Stimulated activated CD8-positive, alpha-beta memory T cell treated with anti-CD3 and anti-CD28 coated beads, Interleukin-4, amount 100 ng/mL, for 1 hour (primary cell): Measurements from ENCODE around the gene NMRAL1.

Experiments
- DNase-seq, 2 donors: peaks; one replicate each; pipeline ENCODE4 v3.0.0-alpha.2; 2020; ENCODE audit warnings: low read depth in 2 of 2, low spot score in 1 of 2

NMRAL1 gene

DNA sequence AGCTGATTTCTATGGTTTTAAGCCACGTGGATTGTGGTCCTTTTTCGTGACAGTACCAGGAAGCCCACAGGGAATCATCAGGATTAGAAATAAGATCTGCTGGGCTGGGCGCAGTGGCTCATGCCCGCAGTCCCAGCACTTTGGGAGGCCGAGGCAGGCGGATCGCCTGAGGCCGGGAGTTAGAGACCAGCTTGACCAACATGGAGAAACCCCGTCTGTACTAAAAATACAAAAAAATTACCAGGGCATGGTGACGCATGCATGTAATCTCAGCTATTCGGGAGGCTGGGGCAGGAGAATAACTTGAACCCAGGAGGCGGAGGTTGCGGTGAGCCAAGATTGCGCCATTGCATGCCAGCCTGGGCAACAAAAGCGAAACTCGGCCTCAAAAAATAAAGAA, 6.5 kb downstream of the NMRAL1 start:
- DNase-seq, result no peak

DNA sequence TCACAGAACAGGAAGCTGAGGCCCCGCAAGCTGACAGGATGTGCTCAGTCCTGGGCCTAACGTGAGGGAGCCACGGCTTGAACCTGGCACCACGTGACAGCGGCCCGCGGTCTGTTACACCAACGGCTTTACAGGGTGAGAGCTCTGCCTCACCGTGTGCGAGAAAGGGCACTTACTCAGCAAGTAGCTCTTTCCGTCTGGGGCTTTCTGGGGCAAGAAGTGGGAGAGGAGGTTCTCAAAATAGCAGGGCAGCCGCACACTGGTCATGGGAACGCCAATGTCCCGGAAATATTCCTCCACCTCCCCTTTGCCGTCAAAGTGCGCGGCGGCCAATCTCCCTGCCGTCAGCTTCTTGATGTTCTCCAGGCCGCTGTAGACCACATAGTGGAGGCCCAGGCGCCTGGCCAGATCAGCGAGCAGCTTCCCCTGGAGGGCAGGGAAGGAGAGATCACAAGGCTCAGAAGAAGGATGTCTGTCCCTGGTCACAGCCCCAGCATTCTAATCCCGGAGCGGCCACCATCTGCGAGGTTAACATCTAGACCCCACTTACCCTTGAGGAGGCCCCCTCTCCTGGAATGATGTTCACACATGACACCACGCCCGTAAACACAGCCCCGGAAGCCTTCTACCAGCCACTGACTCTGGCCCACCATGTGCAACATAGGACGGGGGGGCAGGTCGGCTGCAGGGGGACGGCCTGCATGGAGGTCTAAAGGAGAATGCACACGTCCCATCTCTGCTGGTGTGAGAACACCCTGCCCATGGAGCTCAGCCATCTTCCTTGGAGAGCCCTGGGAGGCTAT, 8.2 kb downstream of the NMRAL1 start:
- peak; percentile 32 to 39 for DNase-seq

DNA sequence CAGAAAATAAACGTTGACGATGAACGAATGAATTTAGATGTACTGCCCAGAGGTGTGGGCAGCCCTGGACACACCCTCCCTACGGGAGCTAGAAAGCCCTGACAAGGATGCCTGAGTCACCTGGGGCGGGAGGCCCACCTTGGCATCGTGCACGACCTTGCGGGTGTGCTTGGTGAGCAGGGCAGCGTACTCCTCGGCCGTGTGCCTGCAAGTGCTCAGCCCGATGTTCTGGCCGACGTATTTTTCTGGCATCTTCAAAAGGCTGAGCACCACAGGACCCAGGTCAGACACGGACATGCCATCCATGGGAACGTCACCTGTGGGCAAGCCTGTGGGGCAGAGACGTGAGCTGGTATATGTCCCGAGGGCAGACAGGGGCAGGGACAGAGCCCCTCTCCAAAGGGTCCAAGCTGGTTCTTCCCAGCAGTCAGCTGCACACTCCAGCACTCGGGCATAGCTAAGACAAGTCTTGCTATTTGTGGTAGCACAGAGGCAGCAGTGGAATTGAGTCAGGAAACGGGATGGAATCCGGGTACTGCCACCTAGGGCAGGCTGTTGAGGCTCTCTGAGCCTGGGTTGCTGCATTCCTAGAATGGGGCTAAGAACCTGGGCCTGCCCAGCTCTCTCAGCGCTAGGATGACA, 10.8 kb downstream of the NMRAL1 start:
- DNase-seq, result no peak

DNA sequence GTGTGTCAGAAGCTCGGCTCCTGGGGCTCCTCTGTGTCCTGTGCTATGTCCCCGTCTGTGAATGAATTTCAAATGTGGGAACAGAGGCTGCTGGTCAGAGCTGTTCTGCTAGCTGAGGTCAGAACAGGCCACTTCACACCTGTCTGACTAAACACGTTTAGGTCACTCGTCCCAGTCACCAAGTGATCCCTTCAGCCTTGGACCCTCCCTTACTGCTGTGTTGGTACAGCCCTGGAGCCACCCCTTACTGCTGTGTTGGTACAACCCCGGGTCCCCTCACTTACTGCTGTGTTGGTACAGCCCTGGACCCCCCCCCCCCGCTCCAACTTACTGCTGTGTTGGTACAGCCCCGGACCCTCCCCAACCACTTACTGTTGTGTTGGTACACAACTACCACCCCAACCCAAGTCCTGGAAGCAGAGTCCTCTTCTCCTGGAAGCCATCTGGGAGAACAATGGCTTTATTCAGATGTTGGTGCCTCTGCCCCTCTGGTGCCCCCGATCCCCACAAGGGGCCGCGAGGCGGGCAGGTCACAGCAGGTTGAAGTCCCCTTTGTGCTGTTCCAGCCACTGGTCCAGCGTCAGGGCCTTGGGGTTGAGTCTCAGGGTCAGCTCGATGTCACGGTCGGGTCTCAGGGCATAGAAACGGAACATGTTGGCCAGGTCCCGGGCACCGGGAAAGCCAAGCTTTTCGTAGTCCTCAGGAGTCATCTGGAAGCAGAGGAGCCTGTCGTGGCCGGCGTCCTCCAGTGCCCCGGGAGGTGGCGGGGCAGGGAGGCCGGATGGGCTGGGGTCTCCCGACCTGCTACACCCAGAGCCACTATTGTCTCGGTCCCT, 13.0 kb downstream of the NMRAL1 start:
- no peak for DNase-seq

DNA sequence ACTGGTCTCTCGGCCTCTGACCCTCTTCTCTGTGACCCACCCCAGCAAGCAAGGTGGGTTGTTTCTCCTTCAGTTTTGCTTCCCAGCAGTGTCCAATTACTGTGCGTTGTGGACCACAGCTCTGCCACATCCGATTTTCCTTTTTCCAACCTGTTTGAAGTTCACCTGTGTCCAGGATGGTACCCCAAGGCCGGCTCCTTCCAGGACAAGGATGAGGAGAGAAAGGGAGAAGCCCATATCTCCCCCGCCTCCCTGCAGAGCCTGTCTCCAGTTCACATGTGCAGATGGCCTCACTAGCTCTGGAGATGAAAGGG, 13.5 kb downstream of the NMRAL1 start:
- DNase-seq, result no peak

DNA sequence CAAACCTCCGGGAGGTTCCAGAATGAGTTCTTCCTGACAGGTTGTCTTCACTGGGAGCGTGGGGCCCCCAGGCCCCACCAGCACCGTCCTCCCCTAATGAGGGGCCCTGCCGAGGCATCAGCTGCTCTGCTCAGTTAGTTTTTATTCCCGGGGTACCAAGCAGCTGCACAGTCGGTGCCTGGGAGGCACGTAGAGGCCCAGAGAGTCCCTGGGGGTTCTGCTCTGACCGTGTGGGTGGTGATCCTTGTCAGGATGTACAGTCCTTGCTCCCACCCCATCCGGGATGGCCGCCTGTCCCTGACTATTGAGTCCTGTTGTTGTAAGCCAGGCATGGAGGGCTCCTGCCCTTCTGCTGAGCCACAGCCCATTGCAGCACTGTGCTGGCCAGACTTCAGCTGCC, 18.5 kb downstream of the NMRAL1 start:
- no peak for DNase-seq

DNA sequence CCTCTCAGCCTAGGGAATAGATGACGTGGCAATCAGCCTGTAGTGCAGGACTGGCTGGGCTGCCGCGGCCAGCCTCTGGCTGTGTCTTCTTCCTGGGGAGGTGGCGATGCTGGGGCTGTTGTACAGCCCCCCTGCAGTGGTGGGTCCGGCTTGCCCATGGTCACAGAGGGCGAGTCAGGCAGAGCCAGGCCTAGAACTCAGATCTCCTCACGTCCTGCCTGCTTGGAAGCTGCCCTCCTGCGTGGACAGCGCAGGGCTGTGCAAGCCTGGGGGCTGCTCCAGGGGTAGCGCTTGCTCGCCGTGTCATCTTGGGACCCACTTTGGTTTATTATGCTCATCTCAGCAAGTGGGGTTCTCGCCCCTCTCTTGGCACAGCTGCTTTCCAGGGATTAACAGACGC, 19.3 kb downstream of the NMRAL1 start:
- DNase-seq, result no peak

DNA sequence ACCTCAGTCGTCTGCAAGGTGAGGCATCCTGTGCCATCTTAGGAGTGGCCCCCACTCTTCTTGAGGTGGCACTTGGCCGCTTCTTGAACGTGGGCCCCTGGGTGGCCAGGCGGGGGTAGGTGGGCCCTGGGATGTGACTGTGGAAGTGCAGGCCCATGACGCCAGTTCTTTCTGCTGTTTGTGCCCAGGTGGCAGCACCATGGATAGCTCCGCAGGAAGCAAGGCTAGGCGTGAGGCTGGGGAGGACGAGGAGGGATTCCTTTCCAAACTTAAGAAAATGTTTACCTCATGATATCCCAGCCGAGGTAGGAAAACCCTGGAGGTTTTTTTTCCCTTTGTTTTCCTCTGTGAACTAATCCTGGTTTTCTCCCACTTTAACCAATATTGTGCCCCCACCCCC, 19.8 kb downstream of the NMRAL1 start:
- DNase-seq, result no peak

DNA sequence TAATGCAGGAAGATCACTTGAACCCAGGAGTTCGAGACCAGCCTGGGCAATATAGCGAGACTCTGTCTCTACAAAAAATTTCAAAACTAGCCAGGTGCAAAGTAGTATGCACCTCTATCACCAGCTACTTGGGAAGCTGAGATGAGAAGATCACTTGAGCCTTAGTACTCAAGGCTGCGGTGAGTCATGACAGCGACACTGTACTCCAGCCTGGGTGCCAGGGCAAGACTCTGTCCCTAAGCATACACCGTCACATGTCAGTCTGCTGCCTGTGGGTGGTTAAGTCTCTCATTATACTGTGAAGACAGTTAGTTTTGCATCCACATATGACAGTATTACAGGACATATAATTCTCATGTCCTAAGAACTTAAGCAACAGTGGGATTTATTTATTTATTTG, 21.8 kb downstream of the NMRAL1 start:
- no peak for DNase-seq

DNA sequence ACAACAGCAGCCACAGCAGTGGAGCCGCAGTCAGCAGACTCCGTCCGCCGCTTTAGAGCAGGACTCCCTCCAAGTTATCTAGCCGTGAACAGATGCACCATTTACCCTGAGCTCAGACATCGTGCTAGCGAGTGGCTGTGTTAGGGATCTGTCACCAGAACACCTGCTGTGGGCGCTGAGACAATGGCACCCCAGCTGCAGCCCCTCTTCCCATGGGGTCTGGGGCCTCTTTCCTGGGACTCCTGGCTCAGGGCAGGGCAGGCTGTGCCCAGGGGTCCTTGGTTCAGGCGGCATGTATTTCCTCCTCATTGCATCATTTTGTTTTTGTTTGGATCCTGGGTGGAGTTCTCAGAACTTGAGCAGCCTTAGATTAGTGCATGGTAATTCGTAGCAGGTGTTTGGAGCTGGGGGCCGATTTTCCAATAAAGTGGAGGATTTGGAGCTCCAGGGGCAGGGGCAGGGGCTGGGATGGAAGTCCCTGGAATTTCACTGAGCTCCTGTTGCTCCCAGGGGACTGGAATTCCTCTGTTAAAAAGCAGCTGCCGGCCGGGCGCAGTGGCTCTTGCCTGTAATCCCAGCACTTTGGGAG, 23.4 kb downstream of the NMRAL1 start:
- no peak for DNase-seq

DNA sequence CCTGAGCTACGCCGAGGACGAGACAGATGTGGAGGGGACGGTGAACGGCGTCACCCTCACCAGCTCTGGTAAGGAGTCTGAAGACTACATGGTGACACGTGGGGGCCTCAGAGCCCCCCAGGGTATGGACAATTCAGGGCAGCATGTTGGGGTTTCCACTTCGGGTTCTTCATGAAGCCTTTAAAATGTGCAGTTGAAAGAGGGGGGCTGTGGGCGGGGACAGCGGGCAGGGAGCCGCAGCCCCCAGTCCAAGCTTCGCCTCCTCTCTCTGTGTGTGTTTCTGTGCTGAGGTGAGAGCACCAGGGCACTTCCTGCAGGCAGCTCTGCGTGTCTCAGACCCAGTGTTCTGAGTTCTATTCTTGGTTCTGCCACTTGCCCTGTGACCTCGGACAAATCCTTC, 24.0 kb downstream of the NMRAL1 start:
- DNase-seq, result no peak

DNA sequence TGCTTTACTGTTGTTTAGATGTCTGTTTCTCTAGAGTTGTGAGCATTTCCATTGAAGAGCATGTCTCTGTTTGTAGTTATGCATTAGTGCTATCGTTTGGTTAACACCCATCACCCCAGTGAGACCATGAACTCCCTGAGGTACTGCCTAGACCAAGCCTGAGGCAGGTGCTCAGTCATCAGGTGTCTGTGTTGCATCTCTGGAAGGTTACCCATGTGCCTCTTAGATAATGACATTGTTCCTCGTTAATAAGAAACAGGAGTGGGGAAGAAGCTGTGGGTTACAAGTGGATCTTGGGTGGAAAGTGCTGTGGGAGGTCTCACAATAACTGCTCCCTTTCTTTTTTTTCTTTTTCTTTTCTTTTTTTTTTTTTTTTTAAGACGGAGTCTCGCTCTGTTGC, 30.4 kb downstream of the NMRAL1 start:
- DNase-seq, result no peak

DNA sequence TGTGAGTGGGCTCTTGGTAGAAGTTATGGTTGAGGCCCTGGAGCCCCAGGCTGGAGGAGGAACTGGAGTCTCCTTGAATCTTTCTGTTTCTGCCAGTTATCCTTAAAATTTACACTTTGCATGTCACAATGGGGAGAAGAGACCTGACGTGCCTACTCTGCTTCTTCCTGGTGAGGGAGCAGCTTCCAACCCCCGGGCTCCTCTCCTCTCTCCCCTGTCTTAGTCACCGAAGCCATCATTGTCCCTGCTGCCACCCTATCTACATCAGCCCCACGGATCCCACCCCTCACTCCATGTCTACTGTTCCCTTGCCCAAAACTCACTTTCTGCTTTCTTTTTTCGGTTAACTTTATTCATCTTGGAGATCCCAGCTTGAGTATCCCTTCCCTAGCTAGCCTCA, 31.2 kb downstream of the NMRAL1 start:
- DNase-seq, result no peak

DNA sequence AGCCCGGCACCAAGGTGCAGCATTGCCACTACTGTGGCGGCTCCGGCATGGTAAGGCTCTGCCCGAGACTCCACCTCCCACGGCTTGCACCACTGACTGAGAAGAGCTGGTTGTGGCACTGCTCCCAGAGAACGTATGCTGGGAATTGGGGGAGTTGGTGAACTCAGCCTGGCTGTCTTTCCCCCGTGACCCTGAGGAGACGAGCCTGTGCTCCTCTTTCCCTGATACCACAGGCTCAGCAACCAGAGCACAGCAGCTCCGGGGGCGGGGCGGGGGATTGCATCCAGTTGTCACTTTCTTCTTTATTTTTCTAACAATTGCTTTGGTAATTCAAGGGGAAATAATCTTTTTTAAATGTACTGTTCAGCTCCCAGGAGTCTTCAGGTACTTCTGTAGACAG, 32.1 kb downstream of the NMRAL1 start:
- DNase-seq, result no peak

DNA sequence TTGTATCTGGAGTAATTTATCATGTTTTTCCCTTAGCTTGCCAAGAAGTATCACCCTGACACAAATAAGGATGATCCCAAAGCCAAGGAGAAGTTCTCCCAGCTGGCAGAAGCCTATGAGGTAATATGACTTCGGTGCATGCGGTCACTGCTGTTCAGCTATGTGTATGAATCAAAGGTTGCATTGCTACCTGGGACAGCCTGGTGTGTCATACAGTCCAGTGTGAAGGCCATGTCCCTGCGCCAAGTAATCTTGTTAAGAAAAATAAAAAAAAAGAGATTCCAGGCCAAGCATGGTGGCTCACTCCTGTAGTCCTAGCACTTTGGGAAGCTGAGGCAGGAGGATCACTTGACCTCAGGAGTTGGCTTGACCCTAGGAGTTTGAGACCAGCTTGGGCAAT, 37.1 kb downstream of the NMRAL1 start:
- DNase-seq, result no peak

DNA sequence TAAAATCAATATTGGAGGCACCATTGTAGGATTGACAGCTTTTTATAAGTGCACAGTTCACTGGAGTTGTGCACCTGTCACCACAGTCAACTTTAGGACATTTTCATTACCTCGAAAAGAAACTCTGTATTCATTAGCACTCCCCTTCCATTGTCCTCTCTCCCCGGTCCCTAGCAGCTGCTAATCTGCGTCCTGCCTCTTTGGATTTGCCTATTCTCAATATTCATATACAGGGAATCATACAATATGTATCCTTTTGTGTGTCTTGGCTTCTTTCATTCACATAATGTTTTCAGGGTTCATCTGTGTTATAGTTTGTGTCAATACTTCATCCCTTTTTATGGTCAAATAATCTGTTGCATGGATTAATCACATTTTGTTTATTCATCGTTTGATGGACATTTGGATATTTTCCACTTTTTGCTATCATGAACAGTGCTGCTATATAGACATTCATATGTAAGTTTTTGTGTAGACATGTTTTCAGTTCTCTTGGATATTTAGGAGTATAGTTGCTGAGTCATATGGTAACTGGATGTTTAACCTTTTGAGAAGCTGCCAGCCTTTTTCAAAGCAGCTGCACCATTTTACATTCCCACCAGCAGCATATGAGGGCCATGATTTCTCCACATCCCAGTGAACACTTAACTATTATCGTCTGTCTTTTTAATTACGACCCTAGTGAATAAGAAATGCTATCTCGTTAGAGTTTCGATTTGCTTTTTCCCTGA, 38.9 kb downstream of the NMRAL1 start:
- DNase-seq, result no peak

DNA sequence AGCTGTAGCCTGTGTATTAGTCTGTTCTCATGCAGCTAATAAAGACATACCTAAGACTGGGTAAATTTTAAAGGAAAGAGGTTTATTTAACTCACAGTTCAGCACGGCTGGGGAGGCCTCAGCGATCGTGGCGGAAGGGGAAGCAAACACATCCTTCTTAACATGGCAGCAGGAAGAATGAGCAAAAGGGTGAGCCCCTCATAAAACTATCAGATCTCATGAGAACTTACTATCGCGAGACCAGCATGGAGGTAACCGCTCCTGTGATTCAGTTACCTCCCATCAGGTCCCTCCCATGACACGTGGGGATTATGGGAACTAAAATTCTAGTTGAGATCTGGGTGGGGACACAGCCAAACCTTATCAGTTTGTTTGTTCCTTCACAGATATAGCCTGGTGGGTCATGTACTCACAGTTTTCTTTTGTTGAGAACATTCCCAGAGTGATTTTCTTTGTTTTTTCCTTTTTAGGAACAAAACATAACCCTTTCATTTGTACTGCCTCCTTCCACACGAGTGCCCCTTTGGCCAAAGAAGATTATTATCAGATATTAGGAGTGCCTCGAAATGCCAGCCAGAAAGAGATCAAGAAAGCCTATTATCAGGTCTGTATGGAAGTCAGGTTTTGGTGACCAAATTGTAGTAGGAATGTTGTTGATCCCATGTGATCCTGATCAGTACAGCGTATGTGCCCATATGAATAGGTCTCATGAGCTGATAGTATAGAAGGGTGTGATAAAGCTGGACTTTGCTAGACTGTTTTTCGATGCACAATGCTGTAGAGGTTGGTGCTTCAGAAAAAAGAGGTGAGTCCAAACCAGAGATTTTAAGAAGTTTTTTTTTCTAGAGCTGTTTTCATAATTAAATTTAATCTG, 40.3 kb downstream of the NMRAL1 start:
- DNase-seq, result no peak

DNA sequence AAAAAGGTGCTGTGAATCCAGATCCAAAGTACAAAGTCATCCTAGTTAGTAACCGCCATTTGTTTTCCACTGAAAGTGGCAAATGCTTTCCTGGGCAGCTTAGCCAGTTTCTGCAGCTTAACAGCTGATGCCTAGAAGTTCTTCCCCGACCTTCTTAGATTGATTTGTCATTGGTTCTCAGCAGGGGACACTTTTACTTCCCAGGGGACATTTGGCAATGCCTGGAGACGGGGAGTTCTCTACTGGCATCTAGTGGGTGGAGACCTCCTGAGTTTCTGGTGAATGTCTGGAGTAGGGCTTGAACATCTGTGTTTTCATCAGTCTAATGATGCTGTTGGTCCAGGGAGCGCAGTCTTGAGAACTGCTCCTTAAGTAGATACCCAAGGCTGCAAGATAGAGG, 41.2 kb downstream of the NMRAL1 start:
- no peak for DNase-seq

DNA sequence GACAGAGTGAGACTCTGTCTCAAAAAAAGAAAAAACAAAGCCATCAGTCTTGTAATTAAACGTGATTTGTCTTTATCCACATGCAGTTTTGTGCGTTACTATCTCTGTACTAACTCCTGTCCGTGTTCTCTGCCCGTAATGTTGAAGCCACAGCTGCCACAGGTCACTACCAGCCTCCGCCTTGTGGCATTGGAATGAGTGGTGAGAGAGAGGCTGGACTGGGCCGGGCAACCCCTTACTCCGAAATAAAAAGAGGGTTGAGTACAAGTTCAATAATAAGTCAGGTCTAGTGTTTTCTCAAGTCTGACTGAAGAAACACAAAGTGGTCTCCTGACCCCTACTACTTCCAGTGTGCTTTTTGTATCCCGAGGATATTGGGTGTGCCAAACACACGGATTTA, 43.4 kb downstream of the NMRAL1 start:
- DNase-seq, result no peak

DNA sequence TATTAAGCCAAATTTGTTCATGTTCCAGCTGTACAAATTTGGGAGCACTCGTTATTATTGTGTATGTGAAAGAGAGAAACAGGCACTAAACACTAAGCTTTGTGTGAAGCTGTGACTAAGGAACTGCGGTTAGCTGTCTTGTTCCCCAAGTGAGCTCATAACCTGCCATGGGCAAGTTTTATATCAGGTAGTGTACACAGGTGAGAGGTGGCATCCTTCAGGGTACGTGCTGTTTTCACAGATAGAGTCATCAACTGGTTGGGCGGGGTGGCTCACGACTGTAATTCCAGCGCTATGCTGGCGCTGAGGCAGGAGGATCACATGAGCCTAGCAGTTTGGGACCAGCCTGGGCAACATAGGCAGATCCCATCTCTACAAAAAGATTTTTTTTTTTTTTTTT, 45.9 kb downstream of the NMRAL1 start:
- no peak for DNase-seq
